Astrocyte (in vitro differentiated cells and primary cell): ENCODE results near the gene CPLX3.

ENCODE experiments used
- EZH2 ChIP-seq: IDR thresholded peaks from 2 replicates; pipeline ENCODE4 v1.6.1; 2012; ENCODE audit warnings: mild to moderate bottlenecking, low read length, inconsistent platforms; ENCODE audit not compliant: insufficient read depth
- TF ChIP-seq, protein P1 (sequence below): IDR thresholded peaks from 2 replicates; pipeline ENCODE4 v1.5.1; 2011; ENCODE audit warnings: low read depth, mild to moderate bottlenecking, inconsistent platforms, low read length, moderate library complexity; ENCODE audit not compliant: insufficient read depth

DNA sequence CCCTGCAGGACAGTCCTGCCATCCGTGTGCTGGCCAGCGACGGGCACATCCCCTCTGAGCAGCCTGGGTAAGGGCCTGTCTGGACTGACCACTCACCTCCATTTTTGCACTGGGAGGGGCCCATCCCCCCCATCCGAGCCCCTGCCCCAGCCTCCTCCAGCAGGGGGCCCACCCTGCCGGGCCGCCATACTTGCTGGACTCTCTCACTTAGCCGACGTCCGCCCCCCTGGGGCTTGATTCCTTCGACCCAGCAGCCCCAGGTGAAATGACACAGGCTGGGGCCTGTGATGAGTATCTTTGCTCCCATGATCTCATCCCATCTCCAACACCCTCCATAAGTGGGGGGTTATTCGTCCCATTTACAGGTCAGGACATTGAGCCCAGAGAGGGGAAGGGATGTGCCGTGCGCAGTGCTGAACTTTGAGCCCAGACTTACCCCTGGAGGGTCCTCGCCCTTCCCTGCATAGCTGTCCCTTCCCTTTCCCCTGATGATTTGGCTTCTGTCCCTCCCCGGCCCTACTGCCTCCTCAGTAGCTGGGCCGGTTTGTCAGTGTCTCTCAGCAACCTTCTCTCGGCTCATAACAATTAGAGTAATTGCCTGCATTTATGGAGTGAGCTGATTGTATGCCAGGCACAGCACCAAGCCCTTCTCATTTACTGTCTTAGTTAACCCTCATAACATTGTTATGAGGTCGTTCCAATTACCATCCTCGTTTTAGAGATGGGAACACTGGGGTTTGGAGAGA, 9.6 kb upstream of the CPLX3 start:
- TF ChIP-seq, protein P1, sequence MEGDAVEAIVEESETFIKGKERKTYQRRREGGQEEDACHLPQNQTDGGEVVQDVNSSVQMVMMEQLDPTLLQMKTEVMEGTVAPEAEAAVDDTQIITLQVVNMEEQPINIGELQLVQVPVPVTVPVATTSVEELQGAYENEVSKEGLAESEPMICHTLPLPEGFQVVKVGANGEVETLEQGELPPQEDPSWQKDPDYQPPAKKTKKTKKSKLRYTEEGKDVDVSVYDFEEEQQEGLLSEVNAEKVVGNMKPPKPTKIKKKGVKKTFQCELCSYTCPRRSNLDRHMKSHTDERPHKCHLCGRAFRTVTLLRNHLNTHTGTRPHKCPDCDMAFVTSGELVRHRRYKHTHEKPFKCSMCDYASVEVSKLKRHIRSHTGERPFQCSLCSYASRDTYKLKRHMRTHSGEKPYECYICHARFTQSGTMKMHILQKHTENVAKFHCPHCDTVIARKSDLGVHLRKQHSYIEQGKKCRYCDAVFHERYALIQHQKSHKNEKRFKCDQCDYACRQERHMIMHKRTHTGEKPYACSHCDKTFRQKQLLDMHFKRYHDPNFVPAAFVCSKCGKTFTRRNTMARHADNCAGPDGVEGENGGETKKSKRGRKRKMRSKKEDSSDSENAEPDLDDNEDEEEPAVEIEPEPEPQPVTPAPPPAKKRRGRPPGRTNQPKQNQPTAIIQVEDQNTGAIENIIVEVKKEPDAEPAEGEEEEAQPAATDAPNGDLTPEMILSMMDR, result no peak
- no peak for TF ChIP-seq EZH2
